ENCODE data around the gene FASTK.
A peak's percentile ranks its signal among the peaks of the same experiment; 100 is the strongest.
"Not testable (repeated sequence)": the region's sequence is repeated elsewhere in the genome, so short reads cannot be mapped to it uniquely, and the experiment has no call there.

The FASTK gene

DNA sequence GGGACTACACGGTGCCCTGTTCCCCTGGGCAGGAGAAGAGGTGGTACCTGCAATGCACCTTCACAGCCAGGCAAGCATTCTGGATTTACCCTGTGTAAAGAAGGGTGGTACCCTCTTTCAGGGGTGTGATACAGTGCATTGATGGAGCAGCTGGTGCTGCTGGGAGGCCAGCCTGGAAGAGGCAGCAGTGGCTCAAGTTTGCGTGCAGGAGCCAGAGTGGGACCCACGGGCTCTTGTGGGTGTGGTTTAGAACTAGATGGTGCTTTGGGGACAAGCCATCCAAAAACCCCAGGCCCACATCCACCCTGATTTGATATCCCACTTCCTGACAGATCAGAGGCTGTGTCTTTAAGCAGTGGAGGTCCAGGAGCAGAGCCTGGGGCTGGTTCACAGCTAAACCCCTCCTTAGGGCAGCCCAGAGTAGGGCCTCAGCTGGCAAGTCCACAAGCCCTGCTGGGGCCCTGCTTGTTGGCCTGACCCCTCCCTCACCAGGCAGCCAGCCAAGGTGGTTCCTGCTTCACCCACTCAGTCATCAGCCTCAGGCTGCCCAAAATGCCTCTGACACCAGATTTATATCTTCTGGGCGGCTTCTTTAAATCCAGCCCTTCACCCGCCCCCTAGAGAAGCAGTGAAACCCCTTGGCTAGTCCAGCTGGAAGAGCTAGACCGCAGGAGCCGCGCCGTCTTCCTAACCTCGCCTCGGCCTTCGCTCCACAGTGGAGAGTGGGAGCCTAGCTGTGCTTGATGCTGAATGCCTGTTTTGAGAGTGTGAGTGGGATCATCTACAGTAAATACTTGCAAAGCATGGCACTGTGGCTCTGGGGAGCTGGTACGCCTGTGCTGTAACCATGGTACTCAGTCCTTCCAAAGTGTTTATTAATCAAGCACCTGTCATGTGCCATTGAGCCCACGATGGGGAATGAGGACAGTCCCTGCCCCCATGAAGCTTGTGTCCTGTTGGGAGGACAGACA, 33.7 kb downstream of the FASTK start:
- no peak for DNase-seq (ENCODE audit: low read depth in 2 of 2)

- DNase-seq (ENCODE audit: low read depth in 2 of 2), result no peak
Observed at GRCh38 chr7:151045967-151046366, 34.6 kb downstream of the FASTK start.

DNA sequence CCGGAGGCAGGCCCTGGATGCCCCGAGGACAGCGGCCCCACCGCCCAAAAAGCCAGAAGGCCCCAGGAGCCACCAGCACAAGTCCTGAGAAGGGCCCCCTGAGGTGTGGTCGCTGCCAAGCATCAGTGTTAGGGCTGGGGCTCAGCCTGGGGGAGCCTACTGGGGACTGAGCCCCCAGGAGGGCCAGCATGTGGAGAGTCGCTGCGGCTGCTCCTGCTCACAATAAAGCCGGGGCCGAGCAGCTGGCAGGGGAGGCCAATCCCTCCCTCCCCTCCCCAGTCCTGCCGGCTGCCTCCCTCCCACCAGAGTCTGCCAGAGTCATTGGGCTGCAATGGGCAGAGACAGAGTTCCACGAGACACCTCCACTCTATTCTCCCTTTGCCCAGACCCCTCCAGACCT, 35.3 kb downstream of the FASTK start:
- DNase-seq (ENCODE audit: low read depth in 2 of 2), result no peak

GRCh38 chr7:151043959-151044358, 36.6 kb downstream of the FASTK start:
- DNase-seq (ENCODE audit: low read depth in 2 of 2), result no peak

- not testable (repeated sequence) for DNase-seq (ENCODE audit: low read depth in 2 of 2)
Observed at GRCh38 chr7:151043449-151043848, 37.2 kb downstream of the FASTK start.

GRCh38 chr7:151040616-151041375, 39.8 kb downstream of the FASTK start:
- DNase-seq (ENCODE audit: low read depth in 2 of 2), result no peak

DNA sequence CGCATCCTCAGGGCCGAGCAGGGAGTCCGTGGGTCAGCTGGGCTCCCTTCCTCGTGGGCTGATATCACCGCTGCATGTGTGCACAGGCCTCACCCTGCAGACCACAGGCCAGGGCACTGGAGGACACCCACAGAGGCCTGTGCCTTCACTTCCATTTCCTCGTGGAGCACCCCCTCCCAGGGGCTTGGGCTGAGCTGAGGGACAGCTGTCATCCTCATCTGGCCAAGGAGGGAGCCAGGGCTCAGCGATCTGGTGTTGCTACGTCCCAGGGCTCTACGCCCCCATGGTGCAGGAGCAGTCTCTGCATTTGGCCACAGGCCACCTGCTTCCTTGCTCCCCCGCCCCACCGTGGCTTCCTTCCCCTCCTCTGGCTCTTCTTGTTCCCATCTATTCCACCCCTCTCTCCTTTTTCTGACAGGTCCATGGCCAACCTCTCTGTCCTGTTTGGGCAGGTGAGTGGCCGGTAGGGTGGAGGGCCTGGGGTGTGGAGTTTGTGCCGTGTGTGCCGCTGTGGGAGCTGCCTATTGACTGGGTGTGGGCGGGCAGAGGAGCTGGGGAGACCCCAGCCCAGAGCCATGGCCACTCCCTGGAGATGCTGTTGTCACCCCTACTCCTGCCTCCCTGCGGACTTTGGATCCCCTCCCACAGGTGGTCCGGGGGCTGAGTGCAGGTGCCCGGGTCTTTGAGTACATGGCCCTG, 40.6 kb downstream of the FASTK start:
- DNase-seq (ENCODE audit: low read depth in 2 of 2), result no peak

DNA sequence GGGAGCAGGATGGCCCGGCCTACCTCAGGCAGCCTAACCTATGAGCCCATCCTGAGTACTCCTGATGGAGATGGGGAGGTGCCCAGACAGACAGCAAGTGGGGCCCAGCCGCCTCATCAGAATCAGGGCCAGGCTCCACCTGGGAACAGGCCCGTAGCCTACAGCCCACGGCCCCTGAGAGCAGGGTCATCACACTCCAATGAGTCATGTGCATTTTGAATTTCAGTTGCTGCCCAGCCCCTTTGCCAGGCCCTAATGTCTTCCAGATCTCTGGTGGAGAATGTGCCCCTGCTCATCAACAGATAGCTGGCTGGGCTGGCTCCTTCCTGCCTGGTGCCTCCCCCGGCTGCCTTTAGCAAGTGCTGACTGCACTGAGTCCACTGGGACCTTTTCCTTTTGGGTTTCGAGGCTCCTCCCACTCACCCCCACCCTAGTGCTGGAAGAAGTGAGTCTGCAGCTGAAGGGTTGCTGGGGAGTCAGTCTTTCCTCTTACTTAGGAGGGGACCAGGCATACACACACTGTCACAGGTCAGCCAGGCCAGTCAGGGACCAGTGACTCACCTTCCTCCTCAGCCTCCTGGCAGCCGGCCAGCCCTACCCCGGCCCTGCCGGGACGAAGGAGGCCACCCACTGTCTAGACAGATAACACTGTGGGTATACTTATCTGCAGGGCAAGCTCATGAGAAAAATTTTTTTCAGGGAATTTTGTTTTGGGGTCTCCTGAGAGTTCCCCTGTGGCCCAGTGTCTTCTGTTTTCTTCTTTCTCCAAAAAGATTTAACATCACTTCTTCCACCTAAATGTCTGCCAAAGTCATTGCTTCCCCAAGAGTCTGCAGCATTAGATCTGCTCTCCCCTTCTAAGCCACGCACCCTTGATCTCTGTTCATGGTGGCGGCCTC, 41.4 kb downstream of the FASTK start:
- DNase-seq (ENCODE audit: low read depth in 2 of 2), result no peak

- no peak for DNase-seq (ENCODE audit: low read depth in 2 of 2)
Observed at GRCh38 chr7:151035902-151036301, 44.7 kb downstream of the FASTK start.

GRCh38 chr7:151035026-151035717, 45.4 kb downstream of the FASTK start:
- no peak for DNase-seq (ENCODE audit: low read depth in 2 of 2)

DNA sequence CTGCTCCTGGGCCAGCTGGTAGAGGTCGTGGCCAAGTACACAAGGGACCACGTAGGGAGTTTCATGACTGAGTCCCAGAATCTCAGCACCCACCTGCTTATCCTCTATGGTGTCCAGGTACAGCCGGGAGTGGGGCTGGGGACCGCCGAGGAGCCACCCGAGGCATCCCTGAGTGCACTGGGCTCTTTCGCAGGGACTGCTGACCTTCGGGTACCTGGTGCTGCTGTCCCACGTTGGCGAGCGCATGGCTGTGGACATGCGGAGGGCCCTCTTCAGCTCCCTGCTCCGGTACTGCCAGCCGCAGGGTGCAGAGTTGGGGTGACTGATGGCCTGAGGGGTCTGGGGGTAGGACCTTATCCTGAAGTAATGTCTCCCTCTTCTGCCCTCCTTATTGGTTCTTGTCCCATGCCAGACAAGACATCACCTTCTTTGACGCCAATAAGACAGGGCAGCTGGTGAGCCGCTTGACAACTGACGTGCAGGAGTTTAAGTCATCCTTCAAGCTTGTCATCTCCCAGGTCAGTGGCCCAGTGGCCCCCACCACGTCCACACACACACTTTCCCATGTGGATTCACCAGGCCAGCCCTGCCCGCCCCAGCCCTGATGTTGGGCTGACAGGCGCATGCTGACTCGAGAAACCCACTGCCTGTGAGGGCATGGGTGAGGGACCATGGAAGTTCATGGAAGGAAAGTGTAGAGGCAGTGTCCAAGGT, 46.1 kb downstream of the FASTK start:
- DNase-seq (ENCODE audit: low read depth in 2 of 2), result no peak

DNA sequence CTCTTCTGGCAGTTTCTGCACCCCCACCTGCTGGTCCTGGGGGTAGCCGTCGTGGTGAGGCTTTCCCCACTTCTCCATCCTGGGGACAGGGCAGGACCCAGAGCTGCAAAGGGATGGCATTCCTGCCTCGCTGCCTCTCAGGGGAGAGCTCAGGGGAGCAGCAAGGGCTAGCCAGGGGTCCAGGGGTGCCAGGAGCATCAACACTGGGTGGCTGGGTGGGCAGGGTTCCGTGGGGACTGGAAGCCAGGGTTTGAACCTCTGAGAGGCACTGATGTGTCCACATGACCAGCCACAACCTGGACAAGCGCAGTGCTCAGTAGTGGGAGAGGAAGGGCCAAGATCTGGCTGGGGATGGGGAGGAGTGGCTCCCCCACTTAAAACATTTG, 46.8 kb downstream of the FASTK start:
- DNase-seq (ENCODE audit: low read depth in 2 of 2), result no peak

DNA sequence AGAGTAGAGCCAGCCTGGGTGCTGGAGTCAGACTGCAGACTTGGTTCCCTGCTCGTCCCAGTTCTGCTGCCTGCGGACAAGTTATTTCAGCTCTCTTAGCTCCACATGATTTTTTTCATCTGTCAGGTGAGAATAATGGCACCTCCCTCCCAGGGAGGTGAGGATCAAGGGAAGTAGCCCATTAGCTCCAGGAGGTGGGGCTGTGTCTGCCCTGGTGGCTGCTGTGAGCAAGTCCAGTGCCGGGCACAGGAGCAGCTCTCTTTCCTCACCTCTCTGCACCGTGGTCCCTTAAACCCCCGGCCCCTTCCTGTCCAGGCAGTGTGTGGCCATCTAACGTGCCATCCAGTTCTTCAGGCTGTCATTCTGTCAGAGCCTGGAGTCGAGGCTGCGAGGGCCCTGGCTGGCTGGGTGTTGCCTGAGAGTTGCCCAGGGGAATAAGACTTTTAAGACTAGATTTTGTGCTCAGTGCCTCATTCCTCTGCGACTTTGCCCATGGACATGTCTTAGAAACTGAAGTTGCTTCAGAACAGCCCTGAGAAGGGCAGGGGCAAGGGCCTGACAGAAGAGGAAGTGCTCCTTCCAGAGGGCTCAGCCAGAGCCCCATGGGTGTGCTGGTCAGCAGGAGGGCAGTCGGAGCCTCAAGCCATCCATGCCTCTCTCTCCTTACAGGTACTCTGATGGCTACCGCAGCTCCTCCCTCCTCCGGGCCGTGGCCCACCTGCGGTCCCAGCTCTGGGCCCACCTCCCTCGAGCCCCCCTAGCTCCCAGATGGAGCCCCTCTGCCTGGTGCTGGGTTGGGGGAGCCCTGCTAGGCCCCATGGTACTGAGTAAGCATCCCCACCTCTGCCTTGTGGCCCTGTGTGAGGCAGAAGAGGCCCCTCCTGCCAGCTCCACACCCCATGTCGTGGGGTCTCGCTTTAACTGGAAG, 47.4 kb downstream of the FASTK start:
- DNase-seq (ENCODE audit: low read depth in 2 of 2), result no peak

GRCh38 chr7:151031011-151031410, 49.6 kb downstream of the FASTK start:
- no peak for DNase-seq (ENCODE audit: low read depth in 2 of 2)

DNA sequence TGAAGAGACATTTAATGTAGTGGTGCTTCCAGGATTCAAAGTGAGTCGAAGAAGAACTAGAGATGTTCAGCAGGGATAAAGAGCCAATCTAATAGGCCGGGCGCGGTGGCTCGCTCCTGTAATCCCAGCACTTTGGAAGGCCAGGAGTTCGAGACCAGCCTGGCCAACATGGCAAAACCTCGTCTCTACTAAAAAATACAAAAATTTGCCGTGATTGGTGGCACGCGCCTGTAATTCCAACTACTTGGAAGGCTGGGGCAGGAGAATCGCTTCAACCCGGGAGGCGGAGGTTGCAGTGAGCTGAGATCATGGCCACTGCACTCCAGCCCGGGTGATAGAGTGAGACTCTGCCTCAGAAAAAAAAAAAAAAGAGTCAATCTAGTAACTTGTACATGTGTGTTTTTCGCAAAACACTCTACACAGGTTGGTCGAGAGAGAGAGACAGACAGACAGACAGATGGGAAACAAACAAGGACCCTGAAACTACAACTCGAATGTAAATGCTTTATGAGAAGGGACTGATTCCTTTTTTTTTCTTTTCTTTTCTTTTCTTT, 51.6 kb downstream of the FASTK start:
- no peak for DNase-seq (ENCODE audit: low read depth in 2 of 2)

DNA sequence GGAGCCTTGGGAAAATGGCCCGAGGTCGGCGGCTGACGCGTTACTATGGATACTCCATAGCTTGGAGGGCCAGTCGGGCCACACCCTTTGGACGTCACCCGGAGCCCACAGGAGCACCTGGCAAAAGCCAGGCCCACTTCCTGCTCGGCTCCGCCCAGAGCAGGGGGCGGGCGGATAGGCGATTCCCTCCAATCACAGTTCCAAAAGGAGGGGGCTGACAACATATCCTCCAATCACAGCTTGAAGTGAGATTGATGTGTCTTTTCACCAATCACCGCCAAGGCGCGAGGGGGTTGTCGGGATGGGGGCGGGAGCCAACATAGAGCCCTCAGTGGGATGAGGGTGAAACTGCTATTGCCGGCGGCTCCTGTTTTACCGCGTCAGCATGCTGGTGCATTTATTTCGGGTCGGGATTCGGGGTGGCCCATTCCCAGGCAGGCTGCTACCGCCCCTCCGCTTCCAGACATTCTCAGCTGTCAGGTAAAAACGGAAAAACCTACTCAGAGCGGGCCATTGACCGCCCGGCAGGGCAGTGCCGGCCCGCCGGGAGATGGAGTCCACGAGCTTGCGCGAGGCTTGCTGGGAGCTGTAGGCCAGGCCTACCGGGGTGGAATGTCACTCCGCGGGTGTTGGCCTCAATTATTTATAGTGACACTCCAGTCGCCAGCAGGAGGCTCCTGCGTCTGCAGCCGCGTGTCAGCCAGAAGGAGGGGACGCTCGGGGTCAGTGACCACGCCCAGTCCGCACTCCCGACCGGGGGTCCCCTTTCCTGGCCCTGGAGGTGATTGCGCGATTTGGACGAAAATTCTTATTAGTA, 52.3 kb downstream of the FASTK start, which contains the start of gene ABCB8:
Gene ABCB8, plus strand, starts transcription at position 320 of the 817 bp plus-strand sequence. Its CDS starts 66 bp downstream, at position 386.
- peak; percentile 95 for DNase-seq (ENCODE audit: low read depth in 2 of 2)

DNA sequence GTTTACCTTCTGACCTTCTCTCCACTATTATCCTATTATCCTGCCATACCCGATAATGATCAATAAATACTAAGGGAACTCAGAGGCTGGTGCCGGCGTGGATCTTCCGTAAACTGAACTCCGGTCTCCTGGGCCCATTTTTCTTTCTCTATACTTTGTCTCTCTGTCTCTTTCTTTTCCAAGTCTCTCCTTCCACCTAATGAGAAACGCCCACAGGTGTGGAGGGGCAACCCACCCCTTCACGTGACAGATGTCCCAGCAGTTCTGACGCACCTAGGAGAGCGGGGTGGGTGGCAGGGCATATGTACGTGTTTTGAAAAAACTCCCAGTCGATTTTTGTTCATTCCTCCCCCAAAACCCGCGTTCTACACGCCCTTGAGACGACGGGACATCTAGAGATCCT, 52.9 kb downstream of the FASTK start:
- not testable (repeated sequence) for DNase-seq (ENCODE audit: low read depth in 2 of 2)

Measured in stimulated activated CD8-positive, alpha-beta memory T cell treated with anti-CD3 and anti-CD28 coated beads, Interleukin-7, amount 100 ng/mL, for 1 hour (primary cell).